Nephron progenitor cell (in vitro differentiated cells): ENCODE results near the gene UAP1L1.

Experiments
- DNase-seq: peaks from one replicate; pipeline ENCODE4 v3.0.0; 2021
- H3K27ac Mint-ChIP-seq: 2 replicates; pipeline ENCODE4 v1.8.0; 2021; ENCODE audit warnings: mild to moderate bottlenecking, moderate library complexity, mixed read lengths
- H3K27me3 Mint-ChIP-seq: 2 replicates; pipeline ENCODE4 v1.8.0; 2021; ENCODE audit warnings: mild to moderate bottlenecking, low read depth, mixed read lengths; ENCODE audit not compliant: poor library complexity
- H3K36me3 Mint-ChIP-seq: 2 replicates; pipeline ENCODE4 v1.8.0; 2021; ENCODE audit warnings: low read depth, mixed read lengths
- H3K4me1 Mint-ChIP-seq: 2 replicates; pipeline ENCODE4 v1.8.0; 2021; ENCODE audit warnings: mixed read lengths
- H3K4me3 Mint-ChIP-seq: 2 replicates; pipeline ENCODE4 v1.8.0; 2021; ENCODE audit warnings: mild to moderate bottlenecking, moderate library complexity, mixed read lengths
- H3K9me3 Mint-ChIP-seq: 2 replicates; pipeline ENCODE4 v1.8.0; 2021; ENCODE audit warnings: mild to moderate bottlenecking, moderate library complexity, mixed read lengths
- TF ChIP-seq, protein P1 (sequence below): fragments of 200-600 bp; sonication (generic); IDR thresholded peaks from 2 replicates; pipeline ENCODE4 v1.5.0; 2021; ENCODE audit warnings: antibody characterized with exemption

UAP1L1 gene

DNA sequence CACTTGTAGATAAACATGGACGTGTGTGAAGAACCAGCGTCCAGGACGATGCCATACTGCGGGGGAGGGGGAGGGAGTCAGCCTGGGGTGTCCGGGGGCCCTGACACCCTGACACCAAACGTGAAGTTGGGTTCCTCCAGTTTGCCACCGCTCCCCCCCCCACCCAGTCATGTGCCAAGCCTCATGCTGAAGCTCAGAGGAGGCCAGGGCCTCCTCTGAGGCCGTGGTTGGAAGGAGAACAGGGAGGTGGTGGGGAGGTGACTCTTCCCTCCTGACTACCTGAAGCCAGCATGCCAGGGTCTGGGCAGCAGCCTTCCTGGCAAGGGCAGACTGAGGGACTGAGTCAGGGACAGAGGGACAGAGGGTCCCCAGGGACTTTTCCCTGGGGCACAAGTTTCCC lies 25.0 kb upstream of the UAP1L1 start:
- no peaks in the 10 kb centered on the region for H3K9me3 Mint-ChIP-seq
- peaks cover 94% of the 10 kb centered on the region for H3K27me3 Mint-ChIP-seq
- DNase-seq: no peak
- no peaks in the 10 kb centered on the region for H3K36me3 Mint-ChIP-seq
- no peak overlapping the region for H3K27ac Mint-ChIP-seq
- no peak overlapping the region for H3K4me3 Mint-ChIP-seq
- TF ChIP-seq, protein P1, sequence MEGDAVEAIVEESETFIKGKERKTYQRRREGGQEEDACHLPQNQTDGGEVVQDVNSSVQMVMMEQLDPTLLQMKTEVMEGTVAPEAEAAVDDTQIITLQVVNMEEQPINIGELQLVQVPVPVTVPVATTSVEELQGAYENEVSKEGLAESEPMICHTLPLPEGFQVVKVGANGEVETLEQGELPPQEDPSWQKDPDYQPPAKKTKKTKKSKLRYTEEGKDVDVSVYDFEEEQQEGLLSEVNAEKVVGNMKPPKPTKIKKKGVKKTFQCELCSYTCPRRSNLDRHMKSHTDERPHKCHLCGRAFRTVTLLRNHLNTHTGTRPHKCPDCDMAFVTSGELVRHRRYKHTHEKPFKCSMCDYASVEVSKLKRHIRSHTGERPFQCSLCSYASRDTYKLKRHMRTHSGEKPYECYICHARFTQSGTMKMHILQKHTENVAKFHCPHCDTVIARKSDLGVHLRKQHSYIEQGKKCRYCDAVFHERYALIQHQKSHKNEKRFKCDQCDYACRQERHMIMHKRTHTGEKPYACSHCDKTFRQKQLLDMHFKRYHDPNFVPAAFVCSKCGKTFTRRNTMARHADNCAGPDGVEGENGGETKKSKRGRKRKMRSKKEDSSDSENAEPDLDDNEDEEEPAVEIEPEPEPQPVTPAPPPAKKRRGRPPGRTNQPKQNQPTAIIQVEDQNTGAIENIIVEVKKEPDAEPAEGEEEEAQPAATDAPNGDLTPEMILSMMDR: no peak
- no peaks in the 10 kb centered on the region for H3K4me1 Mint-ChIP-seq

DNA sequence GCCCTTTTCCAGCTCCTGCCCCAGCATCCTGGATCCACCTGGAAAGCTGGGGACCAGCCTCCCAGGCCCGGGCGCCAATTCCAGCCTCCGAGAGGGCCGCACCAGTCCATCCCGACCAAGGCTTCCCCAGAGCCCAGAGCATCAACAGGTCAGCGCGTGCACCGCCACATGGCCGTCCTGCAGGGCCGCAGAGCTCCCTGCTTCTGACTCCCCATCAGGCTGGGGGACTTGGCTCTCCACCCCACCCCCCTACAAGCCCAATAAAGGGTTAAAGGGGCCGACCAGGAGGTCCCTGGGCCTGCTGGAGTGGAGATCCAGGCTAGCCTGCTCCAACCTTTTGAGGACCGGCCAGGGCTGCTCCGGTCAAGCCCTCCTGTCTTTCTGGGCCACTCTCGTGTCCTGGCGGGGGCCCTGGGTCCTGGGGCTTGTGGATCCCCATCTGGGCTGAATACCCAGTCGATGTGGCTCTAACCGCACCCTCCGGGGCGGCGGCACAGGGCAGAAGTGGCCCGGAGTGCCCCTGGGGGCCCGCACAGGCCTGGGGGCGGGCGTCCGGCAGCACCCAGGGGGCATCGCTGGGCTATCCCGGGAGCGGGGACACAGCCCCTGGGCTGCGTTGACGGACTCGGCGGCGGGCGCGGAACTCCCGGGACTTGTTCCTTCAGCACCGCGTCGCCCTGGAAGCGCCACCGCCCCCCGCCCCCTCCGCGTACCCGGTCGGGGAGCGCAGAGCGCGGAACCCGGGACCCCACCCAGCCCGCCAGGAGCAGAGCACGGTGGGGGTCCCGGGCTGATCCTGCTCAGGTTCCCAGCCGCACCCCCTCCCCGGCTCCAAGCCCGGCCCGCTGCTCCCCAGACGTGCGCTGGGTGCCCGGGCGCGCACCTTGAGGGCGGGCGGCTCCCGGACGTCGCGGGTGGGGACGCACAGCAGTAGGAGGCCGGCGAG lies 24.0 kb upstream of the UAP1L1 start:
- peak; percentile 53 for DNase-seq
- Mint-ChIP-seq H3K27ac (no peak overlapping the region), H3K27me3 (peaks cover 94% of the 10 kb centered on the region), H3K36me3 (no peaks in the 10 kb centered on the region), H3K9me3 (no peaks in the 10 kb centered on the region), H3K4me3 (no peak overlapping the region), H3K4me1 (no peaks in the 10 kb centered on the region)
- TF ChIP-seq, protein P1: no peak

DNA sequence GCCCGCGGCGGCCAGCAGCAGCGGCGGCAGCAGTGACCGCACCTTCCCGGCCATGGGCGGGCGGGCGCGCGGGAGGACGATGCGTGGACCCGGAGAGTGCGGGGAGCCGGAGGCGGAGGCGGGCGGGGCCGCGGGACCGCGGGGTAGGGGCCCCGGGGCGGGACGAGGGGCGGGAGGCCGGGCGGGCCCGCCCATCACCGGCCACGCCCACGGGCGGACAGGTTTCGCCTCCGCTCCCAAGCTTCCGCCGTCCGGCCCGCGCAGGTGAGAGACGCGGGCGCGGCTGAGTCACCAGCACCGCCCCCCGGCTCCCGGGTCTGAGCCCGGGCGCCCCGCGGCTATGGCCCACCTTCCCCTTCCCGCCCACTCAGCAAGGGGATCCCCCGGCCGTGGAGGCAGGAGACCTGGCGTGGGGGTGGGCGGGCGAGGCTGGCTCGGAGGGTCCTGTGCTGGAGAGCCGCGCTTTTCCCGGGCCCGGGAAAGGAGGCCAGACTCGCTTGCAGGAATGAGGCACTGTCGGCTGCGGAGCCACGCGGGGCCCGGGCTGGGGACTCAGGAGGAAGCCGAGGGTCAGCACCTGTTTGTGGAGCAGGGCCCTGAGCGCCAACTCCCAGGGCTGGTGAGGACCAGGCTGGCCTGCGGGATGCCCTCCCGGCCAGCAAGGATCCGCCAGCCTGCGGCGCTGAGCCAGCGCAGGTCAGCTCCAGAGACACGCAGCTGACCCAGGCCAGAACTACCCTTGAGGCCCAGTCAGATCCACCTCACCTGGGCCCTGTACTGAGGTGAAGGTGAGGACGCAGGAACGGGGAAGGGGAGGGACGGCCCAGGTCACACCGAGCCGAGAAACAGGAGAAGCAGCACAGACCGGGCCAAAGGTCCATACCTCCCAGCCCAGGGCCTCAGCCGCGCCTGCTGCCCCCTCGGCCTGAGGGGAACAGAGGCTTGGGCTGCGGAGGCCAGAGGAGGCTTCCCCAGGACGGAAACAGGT lies 23.1 kb upstream of the UAP1L1 start, which contains the start of gene ENTPD2:
Gene ENTPD2 (minus strand): TSS at position 118 of the 988 bp plus-strand sequence. CDS start 64 bp downstream, at position 54.
- Mint-ChIP-seq H3K36me3 (no peaks in the 10 kb centered on the region), H3K27ac (no peak within 1 kb of the TSS), H3K4me1 (no peaks in the 10 kb centered on the region), H3K9me3 (no peaks in the 10 kb centered on the region), H3K27me3 (peaks cover 94% of the 10 kb centered on the region), H3K4me3 (no peak within 1 kb of the TSS)
- TF ChIP-seq, protein P1: no peak
- DNase-seq: peak; percentile 51

DNA sequence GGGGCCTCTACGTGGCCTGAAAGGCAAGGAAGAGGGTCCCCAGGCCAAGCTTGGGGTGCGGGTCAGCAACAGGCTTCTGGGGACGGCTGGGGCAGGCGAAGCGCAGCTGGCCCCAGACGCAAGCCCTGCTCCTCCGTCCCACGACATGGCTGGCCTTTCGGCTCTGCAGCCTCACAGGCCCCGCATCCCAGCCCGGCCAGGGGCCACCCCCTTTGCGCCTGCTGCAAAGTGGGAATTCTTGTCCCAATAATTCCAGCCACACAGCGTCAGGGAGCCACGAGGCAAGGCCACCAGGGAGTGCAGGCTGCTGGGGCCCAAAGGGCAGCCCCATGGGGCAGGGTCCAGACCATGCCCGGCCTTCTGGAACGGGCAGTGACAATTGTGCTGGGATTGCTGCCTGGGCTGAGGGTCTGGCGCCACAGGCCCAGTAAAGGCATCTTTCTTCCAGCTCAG lies 22.4 kb upstream of the UAP1L1 start:
- peaks cover 90% of the 10 kb centered on the region for H3K27me3 Mint-ChIP-seq
- H3K4me1 Mint-ChIP-seq: no peaks in the 10 kb centered on the region
- no peak overlapping the region for H3K27ac Mint-ChIP-seq

More for the DNA sequence above, 22.4 kb upstream of the UAP1L1 start:
- H3K36me3 Mint-ChIP-seq: no peaks in the 10 kb centered on the region
- TF ChIP-seq, protein P1: no peak
- no peak overlapping the region for H3K4me3 Mint-ChIP-seq
- no peak for DNase-seq
- no peaks in the 10 kb centered on the region for H3K9me3 Mint-ChIP-seq
